GM12891 (cell line): Measurements from ENCODE around the gene COMP.
"Not testable (repeated sequence)": the region's sequence is repeated elsewhere in the genome, so short reads cannot be mapped to it uniquely, and the experiment has no call there.

Experiments used
- PAX5 ChIP-seq: IDR thresholded peaks from 2 replicates; pipeline ENCODE4 v1.6.1; 2011; ENCODE audit warnings: low read length, moderate library complexity, mild to moderate bottlenecking; ENCODE audit not compliant: insufficient read depth, severe bottlenecking
- POLR2A ChIP-seq: IDR thresholded peaks from 2 replicates; pipeline ENCODE4 v1.6.1; 2011; ENCODE audit warnings: low read depth, low read length, control low read depth
- POLR2AphosphoS5 ChIP-seq: IDR thresholded peaks from 2 replicates; pipeline ENCODE4 v1.6.1; 2011; ENCODE audit warnings: low read depth, low read length, control low read depth
- POU2F2 ChIP-seq: IDR thresholded peaks from 2 replicates; pipeline ENCODE4 v1.6.1; 2011; ENCODE audit warnings: low read depth, mild to moderate bottlenecking, control low read depth, low read length, moderate library complexity
- SPI1 ChIP-seq: IDR thresholded peaks from 2 replicates; pipeline ENCODE4 v1.6.1; 2011; ENCODE audit warnings: low read depth, low read length, control low read depth
- TAF1 ChIP-seq: IDR thresholded peaks from 2 replicates; pipeline ENCODE4 v1.6.1; 2011; ENCODE audit warnings: low read depth, low read length, control low read depth

DNA sequence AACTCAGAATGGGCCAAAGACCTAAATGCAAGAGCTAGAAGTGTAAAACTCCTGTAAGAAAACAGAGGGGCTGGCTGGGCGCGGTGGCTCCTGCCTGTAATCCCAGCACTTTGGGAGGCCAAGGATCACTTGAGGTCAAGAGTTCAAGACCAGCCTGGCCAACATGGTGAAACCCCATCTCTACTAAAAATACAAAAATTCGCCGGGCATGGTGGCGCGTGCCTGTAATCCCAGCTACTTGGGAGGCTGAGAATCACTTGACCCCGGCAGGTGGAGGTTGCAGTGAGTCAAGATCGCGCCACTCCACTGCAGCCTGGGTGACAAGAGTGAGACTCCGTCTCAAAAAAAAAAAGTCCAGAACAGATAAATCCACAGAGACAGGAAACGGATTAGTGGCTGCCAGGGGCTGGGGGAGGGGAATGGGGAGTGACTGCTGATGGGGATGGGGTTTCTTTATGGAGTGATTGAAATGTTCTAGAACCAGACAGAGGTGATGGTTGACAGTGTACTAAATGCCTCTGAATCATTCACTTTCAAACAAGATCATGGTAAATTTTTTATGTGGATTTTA lies 57.3 kb downstream of the COMP start:
- not testable (repeated sequence) for TF ChIP-seq POLR2AphosphoS5, POLR2A, SPI1, POU2F2, TAF1, PAX5
